Stimulated activated CD8-positive, alpha-beta memory T cell treated with anti-CD3 and anti-CD28 coated beads, Interleukin-12 subunit alpha, Interleukin-12 subunit beta, amount 100 ng/mL, for 1 hour (primary cell): ENCODE results near the gene RDM1.

ENCODE experiments used
- DNase-seq: peaks from one replicate; pipeline ENCODE4 v3.0.0-alpha.2; 2020; ENCODE audit warnings: low read depth

Gene RDM1

GRCh38 chr17:35870906-35871819 is 59.4 kb downstream of the RDM1 start:
- DNase-seq: no peak

GRCh38 chr17:35868737-35869136 is 61.8 kb downstream of the RDM1 start, which contains the start of gene HEATR9:
HEATR9 (minus strand) TSS chr17:35868891; CDS start chr17:35868742, 149 bp downstream.
- DNase-seq: no peak
